Dendritic cell treated with granulocyte-macrophage colony-stimulating factor and Interleukin-4, amounts not matched to agents 40 ng/mL and 50 ng/mL, for 4 days (primary cell): Measurements from ENCODE around the gene PARP14.
"Not testable (repeated sequence)": the region's sequence is repeated elsewhere in the genome, so short reads cannot be mapped to it uniquely, and the experiment has no call there.

ENCODE experiments used
- H3K27ac Mint-ChIP-seq: one replicate; pipeline ENCODE4 v1.8.0; 2022; ENCODE audit warnings: mild to moderate bottlenecking, mixed read lengths
- H3K27me3 Mint-ChIP-seq: one replicate; pipeline ENCODE4 v1.8.0; 2022; ENCODE audit warnings: mild to moderate bottlenecking, mixed read lengths
- H3K36me3 Mint-ChIP-seq: one replicate; pipeline ENCODE4 v1.8.0; 2022; ENCODE audit warnings: low read depth, mixed read lengths
- H3K4me1 Mint-ChIP-seq: one replicate; pipeline ENCODE4 v1.8.0; 2022; ENCODE audit warnings: low read depth, mixed read lengths
- H3K4me3 Mint-ChIP-seq: one replicate; pipeline ENCODE4 v1.8.0; 2022; ENCODE audit warnings: mild to moderate bottlenecking, moderate library complexity, mixed read lengths
- H3K9me3 Mint-ChIP-seq: one replicate; pipeline ENCODE4 v1.8.0; 2022; ENCODE audit warnings: mixed read lengths
- intact Hi-C: fragments of 100-400 bp; cut with micrococcal nuclease; formaldehyde crosslinking; loops from one replicate; pipeline ENCODE4 v1.15.0; 2022

PARP14 gene

DNA sequence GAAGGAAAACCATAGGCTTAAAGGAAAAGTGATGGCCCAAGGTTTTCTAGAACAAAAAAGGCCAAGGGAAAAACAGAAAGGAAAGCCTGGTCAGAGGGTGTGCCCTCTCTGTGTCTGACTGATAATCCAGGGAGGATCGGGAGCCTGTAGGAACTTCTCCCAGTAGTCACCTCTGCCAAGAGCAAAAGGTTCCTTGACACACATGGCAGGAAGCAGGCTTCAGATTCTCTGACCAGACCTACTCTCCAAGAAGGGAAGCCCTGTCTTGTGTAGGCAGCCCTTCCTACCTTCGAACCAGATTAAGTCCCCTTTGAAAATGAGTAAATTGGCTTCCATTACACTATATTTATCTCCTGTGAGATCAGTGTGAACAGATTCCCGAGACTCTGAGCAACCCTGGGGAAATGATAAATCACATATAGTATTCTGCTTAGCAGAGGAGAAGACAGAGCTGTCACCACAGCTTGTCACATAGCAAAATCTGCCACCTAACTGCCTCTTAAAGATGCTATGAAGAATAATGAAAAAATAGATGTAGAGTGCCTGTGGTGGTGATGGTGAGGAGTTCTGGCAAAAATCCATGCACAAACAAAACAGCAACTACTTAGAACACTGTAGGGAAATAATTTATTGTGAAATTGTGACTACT is 38.8 kb downstream of the PARP14 start:
- Mint-ChIP-seq H3K4me1 (peaks cover 20% of the 10 kb centered on the region), H3K27ac (no peak overlapping the region), H3K27me3 (no peaks in the 10 kb centered on the region), H3K4me3 (no peak overlapping the region), H3K36me3 (peaks cover 89% of the 10 kb centered on the region), H3K9me3 (no peaks in the 10 kb centered on the region)
- intact Hi-C loops, result no loop called here

DNA sequence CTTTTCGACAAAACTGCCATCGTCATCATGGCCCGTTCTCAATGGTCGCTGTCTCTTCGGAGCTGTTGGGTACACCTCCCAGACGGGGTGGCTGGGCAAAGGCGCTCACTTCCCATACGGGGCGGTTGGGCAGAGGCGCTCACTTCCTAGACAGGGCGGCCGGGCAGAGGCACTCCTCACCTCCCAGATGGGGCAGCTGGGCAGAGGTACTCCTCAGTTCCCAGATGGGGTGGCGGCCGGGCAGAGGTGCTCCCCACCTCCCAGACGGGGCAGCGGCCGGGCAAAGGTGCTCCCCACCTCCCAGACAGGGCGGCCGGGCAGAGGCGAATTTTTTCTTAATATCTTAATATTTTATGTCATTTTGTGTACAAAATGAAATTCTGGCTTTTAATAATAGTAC is 44.5 kb downstream of the PARP14 start:
- H3K27me3 Mint-ChIP-seq, result no peaks in the 10 kb centered on the region

DNA sequence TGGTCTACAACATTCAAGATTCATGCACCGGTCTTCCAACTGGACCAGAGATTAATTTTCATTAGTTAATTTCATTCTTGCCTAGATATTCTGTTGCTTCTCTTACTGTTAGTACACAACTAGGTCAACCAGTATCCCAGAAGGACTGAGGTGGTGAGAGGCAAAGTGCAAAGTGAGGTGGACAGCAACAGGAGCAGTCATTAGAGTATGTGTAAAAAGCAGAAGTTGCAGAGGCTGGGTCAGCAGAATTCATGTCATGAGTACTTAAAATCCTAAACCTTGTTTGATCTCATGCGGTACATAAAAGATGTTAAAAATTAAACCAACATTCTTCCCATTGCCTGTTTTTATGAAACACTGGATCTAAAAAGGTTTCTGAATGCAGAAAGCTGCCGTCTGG is 46.7 kb downstream of the PARP14 start:
- Mint-ChIP-seq H3K4me1 (no peaks in the 10 kb centered on the region), H3K27me3 (no peaks in the 10 kb centered on the region), H3K9me3 (no peaks in the 10 kb centered on the region), H3K36me3 (peaks cover 79% of the 10 kb centered on the region), H3K27ac (no peak overlapping the region), H3K4me3 (no peak overlapping the region)
- intact Hi-C loops, result no loop called here

More for the DNA sequence above, 44.5 kb downstream of the PARP14 start:
- Mint-ChIP-seq H3K9me3 (no peaks in the 10 kb centered on the region), H3K27ac (no peak overlapping the region), H3K4me1 (peaks cover 11% of the 10 kb centered on the region), H3K36me3 (peaks cover 79% of the 10 kb centered on the region), H3K4me3 (no peak overlapping the region)
- intact Hi-C loops, result no loop called here

DNA sequence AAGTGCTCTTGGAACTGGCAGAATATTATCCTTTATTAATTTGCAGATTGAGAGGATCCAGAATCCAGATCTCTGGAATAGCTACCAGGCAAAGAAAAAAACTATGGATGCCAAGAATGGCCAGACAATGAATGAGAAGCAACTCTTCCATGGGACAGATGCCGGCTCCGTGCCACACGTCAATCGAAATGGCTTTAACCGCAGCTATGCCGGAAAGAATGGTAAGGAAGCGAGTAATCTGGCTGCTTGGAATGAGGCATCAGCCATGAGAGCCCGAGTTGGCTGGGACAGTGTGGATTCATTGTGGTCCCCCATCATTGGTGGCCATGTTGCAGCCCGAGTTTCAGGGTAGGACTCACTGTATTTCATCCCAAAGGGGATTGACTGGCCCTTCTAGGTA is 47.1 kb downstream of the PARP14 start:
- Mint-ChIP-seq H3K9me3 (peaks cover 1% of the 10 kb centered on the region), H3K4me1 (no peaks in the 10 kb centered on the region), H3K4me3 (no peak overlapping the region), H3K27ac (no peak overlapping the region), H3K27me3 (no peaks in the 10 kb centered on the region), H3K36me3 (peaks cover 79% of the 10 kb centered on the region)
- intact Hi-C loops, result no loop called here

DNA sequence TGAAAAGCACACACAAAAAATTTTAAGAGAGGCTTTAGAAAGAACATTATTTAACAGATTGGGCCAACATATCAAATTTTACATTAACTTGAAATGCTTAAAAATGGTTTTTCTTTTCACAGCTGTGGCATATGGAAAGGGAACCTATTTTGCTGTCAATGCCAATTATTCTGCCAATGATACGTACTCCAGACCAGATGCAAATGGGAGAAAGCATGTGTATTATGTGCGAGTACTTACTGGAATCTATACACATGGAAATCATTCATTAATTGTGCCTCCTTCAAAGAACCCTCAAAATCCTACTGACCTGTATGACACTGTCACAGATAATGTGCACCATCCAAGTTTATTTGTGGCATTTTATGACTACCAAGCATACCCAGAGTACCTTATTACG is 47.5 kb downstream of the PARP14 start:
- intact Hi-C loops, result no loop called here
- H3K27me3 Mint-ChIP-seq, result no peaks in the 10 kb centered on the region
- H3K36me3 Mint-ChIP-seq, result peaks cover 79% of the 10 kb centered on the region
- H3K4me3 Mint-ChIP-seq, result no peak overlapping the region
- no peaks in the 10 kb centered on the region for H3K4me1 Mint-ChIP-seq
- H3K9me3 Mint-ChIP-seq, result peaks cover 5% of the 10 kb centered on the region
- H3K27ac Mint-ChIP-seq, result no peak overlapping the region

DNA sequence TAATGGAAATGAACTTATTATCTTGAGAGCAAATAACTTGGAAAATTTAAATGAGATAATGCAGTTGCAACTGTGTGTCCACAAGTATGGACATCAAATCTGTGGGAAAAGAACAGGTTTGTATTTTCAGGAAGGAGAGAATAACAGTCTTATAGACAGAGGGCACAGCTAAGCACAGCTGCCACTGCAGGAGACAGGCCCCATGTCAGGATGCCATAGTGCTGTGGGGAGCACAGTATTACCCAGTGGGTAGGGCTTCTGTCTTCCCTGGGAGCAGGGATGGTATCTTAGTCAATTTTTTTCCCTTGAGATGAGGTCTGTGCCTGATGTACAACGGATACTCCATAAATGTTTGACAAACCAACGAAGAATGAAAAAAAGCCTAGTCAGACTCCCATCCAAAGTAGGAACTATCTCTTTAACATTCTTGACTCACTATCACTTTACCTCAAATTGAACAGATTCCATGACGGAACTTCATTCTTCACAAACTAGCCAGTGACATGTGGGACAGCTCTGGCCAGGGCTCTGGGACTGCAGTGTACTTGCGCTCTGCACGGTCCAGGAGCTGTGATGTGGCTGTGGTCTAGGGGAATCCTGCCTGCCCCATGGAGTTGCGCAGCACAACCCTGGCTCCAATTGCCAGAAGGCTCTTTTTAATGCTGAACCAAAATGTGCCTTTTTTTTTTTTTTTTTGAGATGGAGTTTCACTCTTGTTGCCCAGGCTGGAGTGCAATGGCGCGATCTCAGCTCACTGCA is 48.3 kb downstream of the PARP14 start:
- Mint-ChIP-seq H3K4me3 (no peak overlapping the region), H3K27me3 (no peaks in the 10 kb centered on the region), H3K36me3 (peaks cover 81% of the 10 kb centered on the region), H3K27ac (no peak overlapping the region), H3K9me3 (peaks cover 13% of the 10 kb centered on the region), H3K4me1 (no peaks in the 10 kb centered on the region)
- intact Hi-C loops, result no loop called here

DNA sequence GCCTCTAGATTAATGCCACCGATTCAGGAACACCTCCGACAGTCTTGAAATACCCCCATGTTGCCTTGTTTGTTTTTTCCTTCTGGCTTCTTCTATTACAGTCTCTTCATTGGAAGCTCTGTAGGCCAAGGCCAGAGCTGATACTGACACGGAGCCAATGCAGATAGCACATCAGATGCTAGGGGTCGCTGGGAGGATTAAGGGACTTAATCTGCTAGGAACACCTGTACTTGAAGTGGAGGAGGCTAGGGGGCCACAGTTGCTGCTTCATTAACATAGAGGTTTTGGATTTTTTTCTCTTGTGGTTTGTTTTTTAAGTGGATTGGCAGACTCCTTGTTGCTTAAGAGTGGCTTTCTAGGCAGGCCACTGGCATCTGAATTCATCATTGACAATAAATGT is 49.6 kb downstream of the PARP14 start:
- H3K27ac Mint-ChIP-seq, result no peak overlapping the region

DNA sequence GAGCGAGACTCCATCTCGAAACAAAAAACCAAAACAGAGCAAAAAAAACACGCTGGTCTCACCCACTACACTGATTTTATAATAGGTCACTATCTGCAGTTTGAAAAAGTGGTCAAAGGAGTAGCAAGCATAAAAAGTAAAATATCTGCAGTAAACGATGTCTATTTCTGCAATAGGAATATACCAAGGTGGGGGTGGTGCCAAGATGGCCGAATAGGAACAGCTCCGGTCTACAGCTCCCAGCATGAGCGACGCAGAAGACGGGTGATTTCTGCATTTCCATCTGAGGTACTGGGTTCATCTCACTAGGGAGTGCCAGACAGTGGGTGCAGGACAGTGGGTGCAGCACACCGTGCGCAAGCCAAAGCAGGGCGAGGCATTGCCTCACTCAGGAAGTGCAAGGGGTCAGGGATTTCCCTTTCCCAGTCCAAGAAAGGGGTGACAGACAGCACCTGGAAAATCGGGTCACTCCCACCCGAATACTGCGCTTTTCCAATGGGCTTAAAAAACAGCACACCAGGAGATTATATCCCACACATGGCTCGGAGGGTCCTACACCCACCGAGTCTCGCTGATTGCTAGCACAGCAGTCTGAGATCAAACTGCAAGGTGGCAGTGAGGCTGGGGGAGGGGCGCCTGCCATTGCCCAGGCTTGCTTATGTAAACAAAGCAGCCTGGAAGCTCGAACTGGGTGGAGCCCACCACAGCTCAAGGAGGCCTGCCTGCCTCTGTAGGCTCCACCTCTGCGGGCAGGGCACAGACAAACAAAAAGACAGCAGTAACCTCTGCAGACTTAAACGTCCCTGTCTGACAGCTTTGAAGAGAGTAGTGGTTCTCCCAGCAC is 52.3 kb downstream of the PARP14 start:
- H3K27ac Mint-ChIP-seq, H3K4me1 Mint-ChIP-seq, intact Hi-C loops, H3K27me3 Mint-ChIP-seq, H3K4me3 Mint-ChIP-seq: not testable (repeated sequence)
- Mint-ChIP-seq H3K9me3 (peaks cover 17% of the 10 kb centered on the region), H3K36me3 (peaks cover 70% of the 10 kb centered on the region)

More for the DNA sequence above, 49.6 kb downstream of the PARP14 start:
- peaks cover 17% of the 10 kb centered on the region for H3K9me3 Mint-ChIP-seq
- H3K36me3 Mint-ChIP-seq, result peaks cover 81% of the 10 kb centered on the region
- no peak overlapping the region for H3K4me3 Mint-ChIP-seq
- no peaks in the 10 kb centered on the region for H3K4me1 Mint-ChIP-seq
- no peaks in the 10 kb centered on the region for H3K27me3 Mint-ChIP-seq
- intact Hi-C loops, result no loop called here

DNA sequence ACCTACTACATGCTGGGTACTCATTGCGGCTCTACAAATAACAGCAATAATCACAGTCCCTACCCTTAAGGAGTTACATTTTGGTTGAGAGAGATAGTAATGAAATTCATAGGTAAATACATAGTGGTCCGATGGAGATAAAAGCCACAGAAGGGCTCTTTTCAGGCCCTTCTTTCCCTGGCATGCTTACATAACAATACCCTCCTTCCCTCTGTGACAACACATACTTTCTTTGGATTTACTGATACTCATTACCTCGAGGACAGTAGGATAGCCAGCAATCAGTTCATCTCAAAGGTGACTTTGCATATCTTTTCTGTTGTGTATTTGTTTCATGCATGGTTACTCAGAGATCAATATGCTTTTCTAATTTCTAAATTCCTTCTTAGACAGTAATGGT is 58.5 kb downstream of the PARP14 start:
- Mint-ChIP-seq H3K27me3 (no peaks in the 10 kb centered on the region), H3K27ac (no peak overlapping the region), H3K36me3 (peaks cover 70% of the 10 kb centered on the region)

DNA sequence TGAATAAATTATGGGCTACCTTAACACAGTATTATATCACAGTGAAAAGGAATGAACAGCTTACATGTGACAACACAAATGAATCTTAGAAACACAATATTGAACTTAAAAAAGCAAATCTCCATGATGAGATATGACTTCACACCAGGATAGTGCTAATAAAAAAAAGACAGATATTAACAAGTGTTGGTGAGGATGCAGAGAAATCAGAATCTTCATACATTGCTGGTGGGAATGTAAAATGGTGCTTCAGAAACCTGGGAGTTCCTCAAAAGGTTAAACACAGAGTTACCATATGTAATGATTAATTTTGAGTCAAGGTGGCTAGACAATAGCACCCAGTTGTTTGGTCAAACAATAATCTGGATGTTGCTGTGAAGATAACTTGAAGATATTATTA is 61.6 kb downstream of the PARP14 start:
- Mint-ChIP-seq H3K36me3 (peaks cover 83% of the 10 kb centered on the region), H3K27me3 (no peaks in the 10 kb centered on the region), H3K9me3 (no peaks in the 10 kb centered on the region), H3K4me3 (no peak overlapping the region), H3K27ac (no peak overlapping the region), H3K4me1 (no peaks in the 10 kb centered on the region)
- intact Hi-C loops, result no loop called here

More for the DNA sequence above, 58.5 kb downstream of the PARP14 start:
- H3K4me1 Mint-ChIP-seq, result no peaks in the 10 kb centered on the region
- H3K4me3 Mint-ChIP-seq, result no peak overlapping the region
- intact Hi-C loops, result no loop called here
- H3K9me3 Mint-ChIP-seq, result peaks cover 1% of the 10 kb centered on the region

DNA sequence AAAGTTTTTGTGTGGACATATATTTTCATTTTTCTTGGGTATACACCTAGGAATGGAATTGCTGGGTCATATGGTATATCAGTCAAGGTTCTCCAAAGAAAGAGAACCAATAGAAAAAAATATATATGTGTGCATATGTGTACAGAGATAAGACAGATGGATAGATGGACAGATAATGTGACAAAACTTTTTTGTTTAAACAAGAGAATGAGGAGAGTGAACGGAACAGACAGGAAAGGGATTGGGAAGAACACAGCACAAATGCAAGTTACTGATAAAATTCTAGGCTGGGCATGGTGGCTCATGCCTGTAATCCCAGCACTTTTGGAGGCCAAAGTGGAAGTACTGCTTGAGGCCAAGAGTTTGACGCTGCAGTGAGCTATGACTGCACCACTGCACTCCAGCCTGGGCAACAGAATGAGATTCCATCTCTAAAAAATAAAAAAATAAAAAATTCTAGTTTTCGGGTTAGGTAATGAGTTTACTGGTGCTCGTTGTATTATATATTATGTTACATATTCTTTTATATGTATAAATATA is 63.0 kb downstream of the PARP14 start:
- Mint-ChIP-seq H3K27me3 (no peaks in the 10 kb centered on the region), H3K4me1 (no peaks in the 10 kb centered on the region), H3K9me3 (no peaks in the 10 kb centered on the region), H3K36me3 (peaks cover 87% of the 10 kb centered on the region), H3K4me3 (no peak overlapping the region), H3K27ac (no peak overlapping the region)
- intact Hi-C loops, result no loop called here

DNA sequence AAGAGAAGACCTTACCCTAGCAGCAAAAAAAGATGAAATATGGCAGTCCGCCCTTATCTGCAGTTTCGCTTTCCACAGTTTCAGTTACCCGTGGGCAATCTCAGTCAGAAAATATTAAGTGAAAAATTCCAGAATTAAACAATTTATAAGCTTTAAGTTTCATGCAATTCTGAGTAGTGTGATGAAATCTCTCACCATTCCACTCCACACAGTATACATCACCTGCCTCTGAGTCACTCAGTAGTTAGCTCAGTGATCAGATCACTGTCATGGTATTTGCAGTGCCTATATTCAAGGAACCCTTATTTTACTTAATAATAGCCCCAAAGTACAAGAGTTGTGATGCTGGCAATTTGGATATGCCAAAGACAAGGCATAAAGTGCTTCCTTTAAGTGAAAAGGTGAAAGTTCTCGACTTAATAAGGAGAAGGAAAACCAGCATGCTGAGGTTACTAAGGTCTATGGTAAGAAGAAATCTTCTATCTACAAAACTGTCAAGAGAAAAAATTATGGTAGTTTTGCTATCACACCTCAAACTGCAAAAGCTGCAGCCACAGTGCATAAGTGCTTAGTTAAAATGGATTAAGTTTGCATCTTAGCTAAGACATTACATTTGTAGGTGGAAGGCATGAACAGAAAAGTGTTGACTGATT is 64.9 kb downstream of the PARP14 start:
- H3K36me3 Mint-ChIP-seq, result peaks cover 86% of the 10 kb centered on the region
- H3K27me3 Mint-ChIP-seq, result no peaks in the 10 kb centered on the region
- H3K4me3 Mint-ChIP-seq, result no peak overlapping the region
- H3K4me1 Mint-ChIP-seq, result no peaks in the 10 kb centered on the region
- no peaks in the 10 kb centered on the region for H3K9me3 Mint-ChIP-seq
- no peak overlapping the region for H3K27ac Mint-ChIP-seq
- intact Hi-C loops, result no loop called here

DNA sequence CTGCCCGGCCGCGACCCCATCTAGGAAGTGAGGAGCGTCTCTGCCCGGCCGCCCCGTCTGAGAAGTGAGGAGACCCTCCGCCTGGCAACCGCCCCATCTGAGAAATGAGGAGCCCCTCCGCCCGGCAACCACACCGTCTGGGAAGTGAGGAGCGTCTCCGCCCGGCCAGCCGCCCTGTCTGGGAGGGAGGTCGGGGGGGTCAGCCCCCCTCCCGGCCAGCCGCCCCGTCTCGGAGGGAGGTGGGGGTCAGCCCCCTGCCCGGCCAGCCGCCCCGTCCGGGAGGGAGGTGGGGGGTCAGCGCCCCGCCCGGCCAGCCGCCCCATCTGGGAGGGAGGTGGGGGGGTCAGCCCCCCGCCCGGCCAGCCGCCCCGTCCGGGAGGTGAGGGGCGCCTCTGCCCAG is 66.7 kb downstream of the PARP14 start:
- not testable (repeated sequence) for H3K9me3 Mint-ChIP-seq

More for the DNA sequence above, 66.7 kb downstream of the PARP14 start:
- H3K27ac Mint-ChIP-seq, intact Hi-C loops, H3K27me3 Mint-ChIP-seq, H3K4me1 Mint-ChIP-seq, H3K4me3 Mint-ChIP-seq: not testable (repeated sequence)
- H3K36me3 Mint-ChIP-seq, result peaks cover 89% of the 10 kb centered on the region
